Heart right ventricle (tissue), 16 donors: ENCODE measurements around the gene KCNMB2. TPM values are rescaled to one million over a fixed set of nuclear protein-coding genes. Genes with fewer than 3 reads are reported as not detected.

Source experiments
- ATAC-seq, 8 donors: fragments of 200-7000 bp; cut with Tn5 transposase; one replicate each; pipeline ENCODE4 v1.9.1; 2020; ENCODE audit warnings: mild to moderate bottlenecking in 8 of 8, moderate library complexity in 8 of 8, moderate number of reproducible peaks in 1 of 8
- DNase-seq, 2 donors: peaks; one replicate each; pipeline ENCODE4 v3.0.0-alpha.2; 2020
- H3K27ac ChIP-seq, 10 donors: fragments of 200-600 bp; sonication (generic) in 2 of 10; one replicate each; pipeline versions ENCODE4 v1.5.0 to v1.8.0; 2020 to 2022; ENCODE audit warnings: mild to moderate bottlenecking in 3 of 10
- H3K27me3 ChIP-seq, 7 donors: fragments of 200-600 bp; one replicate each; pipeline ENCODE4 v1.8.0; 2021 to 2022; ENCODE audit warnings: mild to moderate bottlenecking in 2 of 7
- H3K36me3 ChIP-seq, 9 donors: fragments of 200-600 bp; sonication (generic) in 1 of 9; one replicate each; pipeline versions ENCODE4 v1.5.0 to v1.8.0; 2020 to 2022; ENCODE audit warnings: mild to moderate bottlenecking in 2 of 9
- H3K4me1 ChIP-seq, 9 donors: fragments of 200-600 bp; sonication (generic) in 1 of 9; one replicate each; pipeline versions ENCODE4 v1.5.0 to v1.8.0; 2020 to 2022; ENCODE audit warnings: mild to moderate bottlenecking in 4 of 9
- H3K4me3 ChIP-seq, 10 donors: fragments of 200-600 bp; sonication (generic) in 2 of 10; one replicate each; pipeline versions ENCODE4 v1.5.0 to v1.8.0; 2020 to 2022; ENCODE audit warnings: mild to moderate bottlenecking in 7 of 10, moderate library complexity in 2 of 10
- H3K9me3 ChIP-seq, 11 donors: fragments of 200-600 bp in 10 of 11; sonication (generic) in 2 of 11; one replicate each; pipeline versions ENCODE4 v1.5.0 to v1.8.0; 2013 to 2022; ENCODE audit warnings: mild to moderate bottlenecking in 2 of 11, control low read depth in 1 of 11, moderate library complexity in 1 of 11
- CTCF ChIP-seq, 9 donors: fragments of 200-600 bp; sonication (generic) in 2 of 9; IDR thresholded peaks; one replicate each; pipeline versions ENCODE4 v1.5.0 to v1.8.0; 2021 to 2022; ENCODE audit warnings: antibody characterized with exemption in 9 of 9, mild to moderate bottlenecking in 5 of 9, moderate library complexity in 1 of 9
- WGBS, 2 donors: extraction: QIAGEN DNeasy Blood & Tissue Kit; methylation state at CpG; one replicate each; pipeline ENCODE4 v1.1.7; 2013; ENCODE audit warnings: inconsistent platforms in 1 of 2; 5-methylcytosine and 5-hydroxymethylcytosine counted together
- intact Hi-C, 10 donors: fragments of 100-400 bp; cut with DNase I; formaldehyde crosslinking; loops; one replicate each; pipeline versions ENCODE4 v1.11.1 to v1.14.2; 2022
- polyA plus RNA-seq, 2 donors: library from polyadenylated mRNA; stranded (reverse); fragments of 200-250 nt; gene quantifications; one replicate each; pipeline ENCODE4 v1.2.3, GENCODE V29; 2013
- total RNA-seq, 10 donors: library from RNA; stranded (reverse); fragmentation: NEBNext Ultra II Directional in 3 of 10; extraction: Animal tissue kit (Norgen Biotek cat#: 25700) in 3 of 10; gene quantifications; one replicate each; pipeline versions ENCODE4 v1.2.1 to v1.2.4, GENCODE V29; 2021 to 2023
- donor health status: Arrhythmogenic right ventricular cardiomyopathy.
- donor health status: ischemic (EF 13 %, LVEDD 7.1; RV severe dilation, severe dysfunction).
- donor health status: healthy with polysubstance abuse.
- donor health status: DM: no; HTN: yes; CAD: no.
- donor health status: DM: no; HTN: no; CAD: no.
- donor health status: ischemic (EF 25% LVEDD 6.9; RV normal size, moderate dysfunction).
- donor health status: ischemic (EF 25% LVEDD 5.7; RV mildly dilated, moderate dysfunction).
- donor health status: healthy.
- donor health status: DM: yes; HTN: yes; CAD: no.
- donor health status: Ischemic cardiomyopathy.
- donor health status: ischemic (EF 35%, LVEDD 5.7; RV mildly dilated, moderate dysfunction).
- donor health status: nonischemic (EF 11% LVEDD 7.7; RV severe dilation, severe dysfunction).
- donor health status: DM: yes; HTN: yes; CAD: no.
- donor health status: PGD.
- donor health status: ischemic (EF 29% LVEDD 5.4; RV normal size, mild dysfunction).
- donor health status: nonischemic (EF 23%, LVEDD 6.1; RV moderate dilation, normal function).

Gene KCNMB2
- total and polyA plus RNA-seq, 12 donors = 0.55 to 9.2 (median 3.6) TPM

GRCh38 chr3:178508443-178508825 is 27.8 kb upstream of the KCNMB2 start:
- Histone ChIP-seq H3K4me1 (peaks cover 0 to 14% (median 10%) of the 10 kb centered on the region in 9 donors), H3K9me3 (no peaks in the 10 kb centered on the region), H3K27me3 (no peaks in the 10 kb centered on the region), H3K4me3 (no peak overlapping the region), H3K36me3 (no peaks in the 10 kb centered on the region), H3K27ac (peak overlapping the region in 9 of 10 donors; percentile 26 to 81 (median 72))
- no peak for ATAC-seq
- no peak for TF ChIP-seq CTCF (IDR thresholded peaks at IDR 0.05)
- 70% methylated on average over 2 of the region's 2 CpGs for WGBS, 2 donors
- intact Hi-C loops = no loop called here
- DNase-seq = no peak

GRCh38 chr3:178510496-178510895 is 25.7 kb upstream of the KCNMB2 start:
- Histone ChIP-seq H3K27me3 (no peaks in the 10 kb centered on the region), H3K27ac (no peak overlapping the region), H3K4me3 (no peak overlapping the region), H3K36me3 (no peaks in the 10 kb centered on the region), H3K9me3 (no peaks in the 10 kb centered on the region), H3K4me1 (peaks cover 0 to 18% (median 10%) of the 10 kb centered on the region in 9 donors)
- no peak for ATAC-seq
- no peak for DNase-seq
- TF ChIP-seq CTCF (IDR thresholded peaks at IDR 0.05) = no peak
- intact Hi-C loops = loop anchor here in 1 of 10 donors (10.0 kb wide), 1 partner anchor 164 kb away; no protein-coding TSS in a partner anchor

GRCh38 chr3:178512647-178513046 is 23.6 kb upstream of the KCNMB2 start:
- Histone ChIP-seq H3K9me3 (no peaks in the 10 kb centered on the region), H3K4me1 (peaks cover 0 to 17% (median 6%) of the 10 kb centered on the region in 9 donors), H3K27ac (no peak overlapping the region), H3K27me3 (no peaks in the 10 kb centered on the region), H3K4me3 (no peak overlapping the region), H3K36me3 (no peaks in the 10 kb centered on the region)
- WGBS, 2 donors = 62 to 67% methylated on average over 5 of the region's 5 CpGs
- intact Hi-C loops = loop anchor here in 1 of 10 donors (10.0 kb wide), 1 partner anchor 162 kb away; no protein-coding TSS in a partner anchor
- no peak for DNase-seq
- no peak for TF ChIP-seq CTCF (IDR thresholded peaks at IDR 0.05)
- no peak for ATAC-seq

- intact Hi-C loops = loop anchor here in 1 of 10 donors (10.0 kb wide), 1 partner anchor 161 kb away; no protein-coding TSS in a partner anchor
- Histone ChIP-seq H3K27me3 (no peaks in the 10 kb centered on the region), H3K27ac (peak overlapping the region in 1 of 10 donors; percentile 3), H3K36me3 (no peaks in the 10 kb centered on the region), H3K4me3 (no peak overlapping the region), H3K4me1 (peaks cover 0 to 16% (median 3%) of the 10 kb centered on the region in 9 donors), H3K9me3 (no peaks in the 10 kb centered on the region)
- no peak for TF ChIP-seq CTCF (IDR thresholded peaks at IDR 0.05)
- 54 to 58% methylated on average over 3 of the region's 3 CpGs for WGBS, 2 donors
- ATAC-seq (peak in 7 of 8 donors; percentile 23 to 80 (median 65)), DNase-seq (peak in 1 of 2 donors; percentile 44)
Measured at GRCh38 chr3:178513546-178514380, 22.5 kb upstream of the KCNMB2 start.
